ENCODE results near the gene RGL3. TPM values are rescaled to one million over a fixed set of nuclear protein-coding genes. Genes with fewer than 3 reads are reported as not detected.

Gene RGL3
- total and polyA plus RNA-seq, 2 of the 4 experiments (the other 2 are of a cell fraction): 0.18 to 0.62 TPM

DNA sequence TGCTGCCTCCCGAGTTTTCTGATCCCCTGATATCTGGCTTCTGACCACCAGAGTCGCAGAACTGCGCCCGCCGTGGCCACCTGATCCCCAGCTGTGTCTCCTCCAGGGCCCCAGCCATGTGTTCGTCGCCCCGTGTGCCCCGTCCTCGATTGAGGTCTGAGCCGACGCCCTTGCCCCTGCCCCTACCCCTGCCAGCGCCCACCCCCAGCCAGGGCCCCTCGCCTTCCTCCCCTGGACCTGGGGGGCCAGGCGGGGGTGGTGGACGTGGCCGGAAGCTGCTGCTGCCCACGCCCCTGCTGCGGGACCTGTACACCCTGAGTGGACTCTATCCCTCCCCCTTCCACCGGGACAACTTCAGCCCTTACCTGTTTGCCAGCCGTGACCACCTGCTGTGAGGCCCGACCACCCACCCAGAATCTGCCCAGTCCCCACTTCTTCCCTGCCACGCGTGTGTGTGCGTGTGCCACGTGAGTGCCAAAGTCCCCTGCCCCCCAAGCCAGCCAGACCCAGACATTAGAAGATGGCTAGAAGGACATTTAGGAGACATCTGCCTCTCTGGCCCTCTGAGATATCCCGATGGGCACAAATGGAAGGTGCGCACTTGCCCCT lies 54.7 kb downstream of the RGL3 start:
- Histone ChIP-seq H3K4me3 (ENCODE audit: insufficient read depth, low read depth, low read length) (no peak overlapping the region), H3K9me1 (ENCODE audit: insufficient read depth, low read length) (peaks cover 9% of the 10 kb centered on the region; the same call in 1 of the 2 replicates), H3K4me1 (ENCODE audit: control insufficient read depth, insufficient read depth, low read length) (no peaks in the 10 kb centered on the region), H3K27ac (ENCODE audit: insufficient read depth, low read length) (no peak overlapping the region), H2BK15ac (ENCODE audit: low read depth, low read length) (no peak overlapping the region), H3K4ac (ENCODE audit: low read depth, low read length) (no peak overlapping the region), H3K27me3 (ENCODE audit: control insufficient read depth, insufficient read depth, low read length) (no peaks in the 10 kb centered on the region), H3K18ac (ENCODE audit: low read depth, low read length) (no peak overlapping the region), H2BK20ac (ENCODE audit: low read depth, low read length) (no peak overlapping the region), H2AK9ac (replicated peaks; ENCODE audit: low read depth, low read length, poor library complexity) (no peak overlapping the region), H3K4me2 (ENCODE audit: low read depth, low read length) (no peak overlapping the region), H3K14ac (replicated peaks; ENCODE audit: low read depth, low read length) (no peak overlapping the region), H2BK120ac (ENCODE audit: low read depth, low read length) (no peak overlapping the region), H4K91ac (ENCODE audit: insufficient read depth, low read depth, low read length) (no peak overlapping the region), H4K5ac (ENCODE audit: low read depth, low read length) (no peak overlapping the region), H3K23ac (ENCODE audit: low read depth, low read length) (no peak overlapping the region), H3K9me3 (ENCODE audit: control insufficient read depth, insufficient read depth, low read length) (no peaks in the 10 kb centered on the region), H2BK5ac (ENCODE audit: low read depth, low read length, poor library complexity, severe bottlenecking) (no peak overlapping the region), H3K9ac (ENCODE audit: low read depth, low read length) (no peak overlapping the region), H3K36me3 (ENCODE audit: control insufficient read depth, insufficient read depth, low read length) (peaks cover 40% of the 10 kb centered on the region), H2AK5ac (ENCODE audit: low read depth, low read length) (no peak overlapping the region), H4K20me1 (ENCODE audit: insufficient read depth, low read length) (peaks cover 3% of the 10 kb centered on the region; the same call in 1 of the 2 replicates), H2AFZ (replicated peaks; ENCODE audit: low read length, poor library complexity) (no peak overlapping the region), H4K8ac (ENCODE audit: low read depth in 2 of 2, low read length in 2 of 2) (no peak overlapping the region), H3K56ac (ENCODE audit: extremely low read depth, insufficient read depth, low read length) (no peak overlapping the region), H3K79me1 (ENCODE audit: low read depth in 1 of 2, low read length in 2 of 2) (no peaks in the 10 kb centered on the region)
- POLR2A ChIA-PET (ENCODE audit: unreplicated experiment): no interaction called here
- in situ Hi-C loops (cut with MboI; ENCODE audit: low sequenced_read_pairs) (no loop called here), dilution Hi-C loops (cut with HindIII; ENCODE audit: low sequenced_read_pairs, unreplicated experiment) (no loop called here), intact Hi-C loops (cut with micrococcal nuclease) (no loop called here)
- no peak for DNase-seq
- BruUV-seq (replicated peaks): no TSS peak
- WGBS, 2 experiments (ENCODE audit: extremely low coverage in 2 of 2, insufficient read length in 1 of 2): 96% methylated on average over 5 of the region's 28 CpGs; no CpG with 5 or more reads in 1 of the 2 experiments
- TF ChIP-seq, protein P1, sequence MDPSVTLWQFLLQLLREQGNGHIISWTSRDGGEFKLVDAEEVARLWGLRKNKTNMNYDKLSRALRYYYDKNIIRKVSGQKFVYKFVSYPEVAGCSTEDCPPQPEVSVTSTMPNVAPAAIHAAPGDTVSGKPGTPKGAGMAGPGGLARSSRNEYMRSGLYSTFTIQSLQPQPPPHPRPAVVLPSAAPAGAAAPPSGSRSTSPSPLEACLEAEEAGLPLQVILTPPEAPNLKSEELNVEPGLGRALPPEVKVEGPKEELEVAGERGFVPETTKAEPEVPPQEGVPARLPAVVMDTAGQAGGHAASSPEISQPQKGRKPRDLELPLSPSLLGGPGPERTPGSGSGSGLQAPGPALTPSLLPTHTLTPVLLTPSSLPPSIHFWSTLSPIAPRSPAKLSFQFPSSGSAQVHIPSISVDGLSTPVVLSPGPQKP (IDR thresholded peaks at IDR 0.05; ENCODE audit: borderline replicate concordance, low read depth, low read length): no peak
- TF ChIP-seq POLR2A (IDR thresholded peaks at IDR 0.05; ENCODE audit: low read depth, low read length) (no peak), CHD1 (IDR thresholded peaks at IDR 0.05; ENCODE audit: low read depth, low read length) (no peak), RAD21 (IDR thresholded peaks at IDR 0.05; ENCODE audit: low read length) (no peak), SMC3 (IDR thresholded peaks at IDR 0.05; ENCODE audit: low read depth, low read length) (no peak), MAFK (IDR thresholded peaks at IDR 0.05; ENCODE audit: low read depth, low read length) (no peak), MAZ (IDR thresholded peaks at IDR 0.05; ENCODE audit: borderline replicate concordance, low read depth, low read length) (no peak), FOS (IDR thresholded peaks at IDR 0.05; ENCODE audit: low read depth, low read length) (no peak), USF2 (IDR thresholded peaks at IDR 0.05; ENCODE audit: low read depth, low read length) (no peak)
- ATAC-seq (ENCODE audit: low read depth): no peak
- CTCF ChIA-PET: no interaction called here

All from IMR-90 (cell line).